HepG2 (cell line): ENCODE measurements around the gene NOXA1. TPM values are rescaled to one million over a fixed set of nuclear protein-coding genes. Genes with fewer than 3 reads are reported as not detected.

Experiments used
- CENPBD1 ChIP-seq: sonication (generic); formaldehyde crosslinking; IDR thresholded peaks from 2 replicates; pipeline ENCODE4 v1.8.0; 2022; ENCODE audit warnings: missing genetic modification reagents, low read depth, mild to moderate bottlenecking, borderline replicate concordance
- DMTF1 ChIP-seq: sonication (generic); formaldehyde crosslinking; IDR thresholded peaks from 2 replicates; pipeline ENCODE4 v1.4.0; 2020; ENCODE audit warnings: mild to moderate bottlenecking, missing genetic modification reagents
- GMEB2 ChIP-seq: IDR thresholded peaks from 2 replicates; pipeline ENCODE4 v1.6.1; 2016; ENCODE audit warnings: missing biosample characterization, missing genetic modification reagents, low read depth
- JDP2 ChIP-seq: sonication (generic); formaldehyde crosslinking; IDR thresholded peaks from 2 replicates; pipeline ENCODE4 v1.8.1; 2022; ENCODE audit warnings: missing genetic modification reagents, borderline replicate concordance
- KLF11 ChIP-seq: IDR thresholded peaks from 2 replicates; pipeline ENCODE4 v1.6.1; 2016; ENCODE audit warnings: missing compliant biosample characterization
- MAF1 ChIP-seq: sonication (generic); formaldehyde crosslinking; IDR thresholded peaks from 2 replicates; pipeline ENCODE4 v1.5.0; 2020; ENCODE audit warnings: missing genetic modification reagents, borderline replicate concordance
- PCBP2 ChIP-seq: fragments of 200-400 bp; formaldehyde crosslinking; optimal IDR thresholded peaks from 2 replicates; pipeline ENCODE3; 2018; ENCODE audit warnings: low read length, low read depth; ENCODE audit not compliant: poor library complexity, severe bottlenecking
- RARA ChIP-seq: IDR thresholded peaks from 2 replicates; pipeline ENCODE4 v1.6.1; 2016; ENCODE audit warnings: missing genetic modification reagents, missing compliant biosample characterization
- SNAPC2 ChIP-seq: sonication (generic); formaldehyde crosslinking; IDR thresholded peaks from 2 replicates; pipeline ENCODE4 v1.8.1; 2022; ENCODE audit warnings: mild to moderate bottlenecking, missing genetic modification reagents
- ZNF34 ChIP-seq: sonication (generic); formaldehyde crosslinking; IDR thresholded peaks from 2 replicates; pipeline ENCODE4 v1.4.0; 2020; ENCODE audit warnings: mild to moderate bottlenecking, missing genetic modification reagents, borderline replicate concordance
- ZNF460 ChIP-seq: sonication (generic); formaldehyde crosslinking; IDR thresholded peaks from 2 replicates; pipeline ENCODE4 v1.5.1; 2020; ENCODE audit warnings: missing genetic modification reagents, mild to moderate bottlenecking, borderline replicate concordance
- ZNF556 ChIP-seq: sonication (generic); formaldehyde crosslinking; IDR thresholded peaks from 2 replicates; pipeline ENCODE4 v1.4.0; 2020; ENCODE audit warnings: mild to moderate bottlenecking, missing genetic modification reagents, borderline replicate concordance
- ZNF562 ChIP-seq: sonication (generic); formaldehyde crosslinking; IDR thresholded peaks from 2 replicates; pipeline ENCODE4 v1.8.0; 2022; ENCODE audit warnings: missing genetic modification reagents, borderline replicate concordance
- ZNF784 ChIP-seq: sonication (generic); formaldehyde crosslinking; IDR thresholded peaks from 2 replicates; pipeline ENCODE4 v1.5.1; 2020; ENCODE audit warnings: missing genetic modification reagents, mild to moderate bottlenecking, borderline replicate concordance
- ZNF788 ChIP-seq: sonication (generic); formaldehyde crosslinking; IDR thresholded peaks from 2 replicates; pipeline ENCODE4 v1.5.0; 2020; ENCODE audit warnings: mild to moderate bottlenecking, missing genetic modification reagents, borderline replicate concordance
- ZZZ3 ChIP-seq: sonication (generic); formaldehyde crosslinking; IDR thresholded peaks from 2 replicates; pipeline ENCODE4 v1.4.0; 2020; ENCODE audit warnings: missing genetic modification reagents, mild to moderate bottlenecking, borderline replicate concordance
- polyA plus RNA-seq, 8 experiments: library from polyadenylated mRNA; depleted of rRNA in 3 of 8; stranded (reverse) in 7 of 8; unstranded in 1 of 8; fragments of >200 nt; fragmentation: Illumina TruSeq in 4 of 8; extraction: Trizol in 4 of 8; gene quantifications; 2 replicates each; pipeline versions ENCODE4 v1.2.1 to v1.2.3, GENCODE V29; 2011 to 2016; ENCODE audit warnings: low read depth in 4 of 8, missing spikeins in 1 of 8, mixed read lengths in 1 of 8; ENCODE audit not compliant: insufficient read depth in 1 of 8
- total RNA-seq, 5 experiments: library from RNA; depleted of rRNA; stranded (reverse); fragments of >200 nt; fragmentation: Illumina TruSeq; extraction: Trizol; gene quantifications; 2 replicates each; pipeline ENCODE4 v1.2.3, GENCODE V29; 2016; ENCODE audit warnings: low read depth in 1 of 5
- TF ChIP-seq, protein P1 (sequence below): sonication (generic); formaldehyde crosslinking; IDR thresholded peaks from 2 replicates; pipeline ENCODE4 v1.9.0; 2021; ENCODE audit warnings: missing genetic modification reagents, borderline replicate concordance
- TF ChIP-seq, protein P2 (sequence below): sonication (generic); formaldehyde crosslinking; IDR thresholded peaks from 2 replicates; pipeline ENCODE4 v1.8.1; 2023; ENCODE audit warnings: mild to moderate bottlenecking, missing genetic modification reagents

NOXA1 gene
- total and polyA plus RNA-seq, 2 of the 13 experiments (the other 11 are each of a cell fraction or from before 2014, with no cell fraction given) = 0.78 to 1.2 TPM

GRCh38 chr9:137459152-137459600, 36.0 kb downstream of the NOXA1 start, which contains the start of gene NSMF (continued):
- TF ChIP-seq, protein P1, sequence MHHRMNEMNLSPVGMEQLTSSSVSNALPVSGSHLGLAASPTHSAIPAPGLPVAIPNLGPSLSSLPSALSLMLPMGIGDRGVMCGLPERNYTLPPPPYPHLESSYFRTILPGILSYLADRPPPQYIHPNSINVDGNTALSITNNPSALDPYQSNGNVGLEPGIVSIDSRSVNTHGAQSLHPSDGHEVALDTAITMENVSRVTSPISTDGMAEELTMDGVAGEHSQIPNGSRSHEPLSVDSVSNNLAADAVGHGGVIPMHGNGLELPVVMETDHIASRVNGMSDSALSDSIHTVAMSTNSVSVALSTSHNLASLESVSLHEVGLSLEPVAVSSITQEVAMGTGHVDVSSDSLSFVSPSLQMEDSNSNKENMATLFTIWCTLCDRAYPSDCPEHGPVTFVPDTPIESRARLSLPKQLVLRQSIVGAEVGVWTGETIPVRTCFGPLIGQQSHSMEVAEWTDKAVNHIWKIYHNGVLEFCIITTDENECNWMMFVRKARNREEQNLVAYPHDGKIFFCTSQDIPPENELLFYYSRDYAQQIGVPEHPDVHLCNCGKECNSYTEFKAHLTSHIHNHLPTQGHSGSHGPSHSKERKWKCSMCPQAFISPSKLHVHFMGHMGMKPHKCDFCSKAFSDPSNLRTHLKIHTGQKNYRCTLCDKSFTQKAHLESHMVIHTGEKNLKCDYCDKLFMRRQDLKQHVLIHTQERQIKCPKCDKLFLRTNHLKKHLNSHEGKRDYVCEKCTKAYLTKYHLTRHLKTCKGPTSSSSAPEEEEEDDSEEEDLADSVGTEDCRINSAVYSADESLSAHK = no peak
- no peak for TF ChIP-seq PCBP2
- no peak for TF ChIP-seq KLF11 (CRISPR knock-in tag)
- TF ChIP-seq ZZZ3 (CRISPR knock-in tag) = no peak
- TF ChIP-seq SNAPC2 (CRISPR knock-in tag) = no peak
- TF ChIP-seq ZNF788 (CRISPR knock-in tag) = no peak
- no peak; the same call in 1 of the 2 replicates for TF ChIP-seq CENPBD1 (CRISPR knock-in tag)
- TF ChIP-seq GMEB2 (CRISPR knock-in tag) = no peak
- no peak for TF ChIP-seq ZNF556 (CRISPR knock-in tag)
- TF ChIP-seq, protein P2, sequence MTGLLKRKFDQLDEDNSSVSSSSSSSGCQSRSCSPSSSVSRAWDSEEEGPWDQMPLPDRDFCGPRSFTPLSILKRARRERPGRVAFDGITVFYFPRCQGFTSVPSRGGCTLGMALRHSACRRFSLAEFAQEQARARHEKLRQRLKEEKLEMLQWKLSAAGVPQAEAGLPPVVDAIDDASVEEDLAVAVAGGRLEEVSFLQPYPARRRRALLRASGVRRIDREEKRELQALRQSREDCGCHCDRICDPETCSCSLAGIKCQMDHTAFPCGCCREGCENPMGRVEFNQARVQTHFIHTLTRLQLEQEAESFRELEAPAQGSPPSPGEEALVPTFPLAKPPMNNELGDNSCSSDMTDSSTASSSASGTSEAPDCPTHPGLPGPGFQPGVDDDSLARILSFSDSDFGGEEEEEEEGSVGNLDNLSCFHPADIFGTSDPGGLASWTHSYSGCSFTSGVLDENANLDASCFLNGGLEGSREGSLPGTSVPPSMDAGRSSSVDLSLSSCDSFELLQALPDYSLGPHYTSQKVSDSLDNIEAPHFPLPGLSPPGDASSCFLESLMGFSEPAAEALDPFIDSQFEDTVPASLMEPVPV = no peak
- TF ChIP-seq ZNF784 = peak; percentile 65; the same call in 1 of the 2 replicates
- TF ChIP-seq JDP2 (CRISPR knock-in tag) = no peak; the same call in 1 of the 2 replicates
- TF ChIP-seq ZNF460 (CRISPR knock-in tag) = no peak
- no peak for TF ChIP-seq MAF1 (CRISPR knock-in tag)
- TF ChIP-seq DMTF1 (CRISPR knock-in tag) = no peak
- TF ChIP-seq ZNF34 (CRISPR knock-in tag) = no peak
- no peak for TF ChIP-seq RARA
- TF ChIP-seq ZNF562 (CRISPR knock-in tag) = no peak
